ENCODE results near the gene HAAO.
A peak's percentile ranks its signal among the peaks of the same experiment; 100 is the strongest.

Gene HAAO

DNA sequence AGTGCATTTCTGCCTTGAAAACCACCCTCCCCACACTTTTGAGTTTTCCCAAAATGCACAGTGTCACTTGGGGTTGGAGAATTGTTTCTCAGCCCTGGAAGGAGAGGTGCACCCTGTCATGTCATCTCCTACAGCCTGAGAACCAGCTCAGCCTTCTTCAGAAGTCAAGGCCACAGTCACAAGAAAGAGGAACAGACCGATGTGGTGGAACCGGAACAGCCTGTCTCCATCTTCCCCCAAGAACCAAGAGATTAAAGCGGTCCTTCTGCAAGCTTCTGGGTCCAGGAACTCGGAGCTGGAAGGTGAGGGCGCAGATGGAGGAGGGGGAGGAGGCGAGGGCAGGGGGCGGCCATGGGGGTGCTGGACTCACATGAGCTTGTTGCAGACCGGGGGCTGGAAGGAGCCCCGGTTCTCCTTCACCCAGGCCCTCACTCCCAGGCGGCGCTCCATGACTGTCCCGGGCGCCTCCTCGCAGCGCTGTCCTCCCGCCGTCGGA is 248 bp downstream of the HAAO start:
- no peak for DNase-seq

DNA sequence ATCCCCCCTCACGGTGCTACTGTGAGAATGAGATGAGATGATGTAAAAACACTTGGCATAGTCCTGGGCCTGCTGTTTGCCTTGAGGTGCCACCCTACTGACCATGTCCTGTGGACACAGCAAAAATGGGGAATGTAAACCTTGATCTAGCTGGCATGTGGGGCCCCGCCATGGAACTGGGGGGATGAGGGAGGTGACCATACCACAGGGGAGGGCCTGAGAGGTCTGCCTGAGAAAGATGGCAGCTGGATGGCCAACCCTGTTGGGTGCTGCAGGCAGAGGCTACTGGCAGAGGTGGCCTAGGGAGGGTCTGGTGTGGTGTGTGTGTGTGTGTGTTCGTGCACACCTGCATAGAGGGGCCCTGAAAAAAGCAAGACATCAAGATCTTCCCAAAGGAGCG is 777 bp downstream of the HAAO start:
- no peak for DNase-seq

DNA sequence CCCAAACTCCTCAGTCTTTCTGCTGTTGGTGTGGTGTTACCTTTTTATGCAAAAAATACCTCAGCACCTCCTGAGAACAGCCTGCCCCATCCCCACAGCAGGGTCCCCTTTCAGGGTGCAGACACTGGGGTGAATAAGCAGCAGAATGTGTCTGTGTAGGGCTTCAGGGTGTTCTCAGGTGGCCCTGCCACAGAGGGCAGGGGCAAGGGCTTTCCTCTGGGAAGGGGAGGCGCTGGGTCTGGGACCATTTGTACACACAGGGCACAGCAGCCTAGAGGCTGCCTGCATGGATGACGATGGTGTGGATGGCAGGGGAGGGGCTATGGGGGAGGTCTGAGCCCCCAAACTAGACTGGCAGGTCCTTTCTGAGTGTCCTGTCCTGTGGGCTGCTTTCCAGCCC is 2.6 kb downstream of the HAAO start:
- no peak for DNase-seq

DNA sequence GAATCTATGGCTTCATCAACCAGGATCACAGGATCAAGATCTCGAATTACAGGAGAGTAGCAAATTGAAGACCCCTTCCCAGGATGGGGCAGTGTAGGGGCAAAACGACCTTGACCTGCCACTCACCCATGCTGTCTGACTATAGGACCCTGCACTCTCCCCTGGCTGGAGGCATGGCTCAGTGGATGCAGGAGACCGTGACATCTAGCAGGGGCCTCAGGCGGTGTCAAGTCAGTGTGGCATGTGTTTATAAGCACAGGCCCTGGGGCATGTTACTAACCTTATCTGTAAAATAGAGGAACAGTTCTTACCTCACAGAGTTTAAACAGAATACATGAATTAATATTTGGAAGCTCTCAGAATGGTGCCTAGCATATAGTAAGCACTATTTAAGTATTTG is 3.5 kb downstream of the HAAO start:
- no peak for DNase-seq

DNA sequence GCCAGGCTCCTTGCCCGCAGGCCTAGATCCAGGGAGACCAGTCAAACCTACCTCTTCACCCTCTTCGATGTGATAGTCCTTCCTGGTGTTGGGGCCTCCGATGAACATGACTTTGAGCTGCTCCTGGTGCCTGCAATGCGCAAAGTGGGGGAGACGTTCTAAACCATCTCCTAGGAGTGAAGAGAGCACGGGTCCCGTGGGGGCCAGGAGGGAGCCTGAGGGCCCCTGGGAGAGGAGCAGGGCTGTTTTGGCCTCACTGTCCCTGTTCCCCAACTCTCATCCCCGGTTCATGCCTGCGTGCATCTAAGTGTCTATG is 3.9 kb downstream of the HAAO start:
- DNase-seq = no peak

DNA sequence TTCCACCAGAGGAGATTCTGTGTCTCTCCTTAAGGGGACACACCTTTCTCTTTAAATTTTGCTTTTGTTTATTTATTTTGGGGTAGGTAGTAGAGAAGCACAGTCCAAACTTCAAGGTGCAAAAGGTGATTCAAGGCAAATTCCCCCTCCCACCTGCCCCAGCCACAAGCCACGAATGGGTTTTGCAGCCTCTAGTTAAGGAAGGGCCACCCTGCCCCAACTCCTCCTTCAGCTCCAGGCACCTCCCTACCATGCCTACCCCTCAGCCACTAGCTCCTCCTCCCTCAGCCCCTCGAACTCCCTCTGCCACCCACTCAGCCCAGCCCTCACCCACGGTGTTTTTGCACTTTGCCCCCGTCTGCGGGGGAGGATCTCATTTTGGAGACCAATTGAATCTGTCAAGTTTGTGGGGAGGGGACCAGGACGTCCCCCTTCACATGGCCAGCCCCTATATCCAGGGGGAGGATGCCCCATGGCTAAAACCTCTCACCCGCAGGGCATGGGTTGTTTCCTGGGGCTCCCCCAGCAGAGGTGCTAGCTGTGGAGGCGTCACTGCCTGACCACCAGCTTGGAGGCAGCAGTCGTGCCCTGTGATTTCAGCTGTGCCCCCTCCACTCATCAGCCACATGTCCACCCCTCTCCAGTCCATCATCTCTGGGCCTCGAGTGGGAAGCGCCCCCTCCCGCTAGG is 4.5 kb downstream of the HAAO start:
- DNase-seq = no peak

DNA sequence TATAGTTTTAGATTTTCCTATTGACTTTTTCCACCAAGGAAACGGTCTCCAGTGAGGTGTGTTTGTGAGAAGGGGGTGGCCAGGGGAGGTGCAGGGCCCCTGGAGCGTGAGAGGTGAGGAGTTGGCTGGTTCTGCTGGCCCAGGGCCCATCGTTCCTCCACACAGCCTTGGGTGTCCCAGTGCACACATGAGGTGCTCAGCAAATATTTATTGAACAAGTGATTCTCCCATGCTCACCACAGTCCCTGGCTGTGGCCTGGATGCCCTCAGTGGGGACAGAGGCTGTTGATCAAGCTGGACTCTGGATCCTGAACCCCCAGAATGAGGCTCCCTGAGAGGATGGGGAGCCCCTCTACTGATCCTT is 5.0 kb downstream of the HAAO start:
- DNase-seq = no peak

DNA sequence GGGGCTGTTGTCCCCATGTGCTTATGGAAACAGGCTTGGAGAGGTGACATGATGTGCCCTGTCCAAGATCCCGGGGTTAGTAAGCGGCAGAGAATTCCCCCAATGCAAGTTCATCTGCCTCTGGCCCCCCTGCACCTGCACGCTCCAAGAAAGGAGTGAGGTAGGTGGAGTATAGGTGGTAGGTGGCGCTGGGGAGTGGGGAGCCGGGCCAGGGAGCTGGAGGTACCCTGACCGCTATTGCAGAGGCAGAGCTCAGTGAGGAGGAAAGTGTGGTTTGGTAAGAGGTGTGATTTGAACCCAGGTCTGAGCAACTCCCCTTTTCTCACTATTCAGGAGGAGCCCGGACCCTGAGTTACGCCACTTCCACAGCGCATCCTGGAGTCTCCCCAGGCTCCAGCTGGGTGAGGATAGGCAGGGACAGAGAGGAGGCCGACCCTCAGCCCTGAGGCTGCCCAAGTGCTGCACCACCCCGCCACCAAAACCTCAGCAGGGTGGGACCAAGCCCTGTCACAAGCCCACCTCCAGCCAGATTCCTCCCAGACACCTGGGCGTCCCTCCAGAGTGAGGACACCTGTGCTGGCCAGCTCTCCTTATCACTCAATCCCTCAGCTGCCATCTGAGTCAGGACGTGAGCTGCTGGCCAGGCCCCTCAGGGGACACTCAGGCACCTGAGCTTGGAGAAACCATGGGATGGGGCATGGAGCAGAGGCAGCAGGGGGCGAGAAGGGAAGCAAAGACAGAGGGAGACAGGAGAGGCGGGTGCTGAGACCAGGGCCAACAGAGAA is 5.6 kb downstream of the HAAO start:
- no peak for DNase-seq

DNA sequence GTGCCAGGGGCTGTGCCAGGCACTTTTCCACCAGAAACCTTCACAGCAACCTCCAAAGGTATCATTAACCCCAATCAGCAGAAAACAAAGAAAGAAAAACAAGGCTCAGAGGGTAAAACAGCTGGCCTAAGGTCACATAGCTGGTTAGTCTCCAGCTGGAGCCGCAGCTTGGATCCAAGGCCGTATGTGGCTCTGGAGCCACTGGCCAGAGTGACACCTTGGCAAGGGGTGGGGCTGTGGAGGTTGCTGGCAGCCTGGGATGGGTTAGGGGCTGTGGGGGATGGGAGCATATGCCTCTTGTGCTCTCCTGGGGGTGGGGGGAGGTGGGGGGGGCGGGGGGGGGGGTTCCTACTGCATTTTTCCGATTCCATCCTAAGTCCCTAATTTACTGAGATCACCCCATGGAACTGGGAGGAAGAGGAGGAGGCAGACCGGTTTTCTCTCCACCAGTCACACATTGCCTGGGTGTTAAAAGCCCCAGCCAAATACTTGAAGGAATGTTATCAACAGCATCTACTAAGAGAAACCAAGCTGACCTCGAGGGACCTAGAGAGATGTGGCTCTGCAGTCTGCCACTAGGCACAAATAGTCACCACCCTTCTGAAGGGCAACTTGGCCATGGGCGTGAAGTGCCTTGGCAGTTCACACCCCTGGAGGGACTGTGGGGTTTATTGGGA is 8.0 kb downstream of the HAAO start:
- DNase-seq = no peak

DNA sequence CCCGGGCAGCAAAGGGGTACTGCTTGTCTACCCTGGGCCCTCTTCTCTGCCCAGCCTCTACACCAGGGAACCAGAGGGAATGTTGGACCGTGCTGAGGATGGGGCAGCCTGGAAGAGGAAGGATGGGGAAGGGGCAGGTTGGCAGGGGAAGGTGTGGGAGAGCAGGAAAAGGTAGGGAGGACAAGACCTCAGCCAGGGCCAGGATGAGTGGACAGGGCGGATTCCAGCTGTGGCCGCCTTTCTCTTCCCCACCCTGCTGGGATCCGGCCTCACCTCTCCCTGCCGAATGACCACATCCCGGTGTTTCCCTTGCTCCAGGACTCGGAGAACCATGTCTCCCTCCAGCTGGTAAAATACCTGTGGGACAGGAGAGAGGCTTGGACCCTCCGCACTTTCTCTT is 8.9 kb downstream of the HAAO start:
- no peak for DNase-seq

DNA sequence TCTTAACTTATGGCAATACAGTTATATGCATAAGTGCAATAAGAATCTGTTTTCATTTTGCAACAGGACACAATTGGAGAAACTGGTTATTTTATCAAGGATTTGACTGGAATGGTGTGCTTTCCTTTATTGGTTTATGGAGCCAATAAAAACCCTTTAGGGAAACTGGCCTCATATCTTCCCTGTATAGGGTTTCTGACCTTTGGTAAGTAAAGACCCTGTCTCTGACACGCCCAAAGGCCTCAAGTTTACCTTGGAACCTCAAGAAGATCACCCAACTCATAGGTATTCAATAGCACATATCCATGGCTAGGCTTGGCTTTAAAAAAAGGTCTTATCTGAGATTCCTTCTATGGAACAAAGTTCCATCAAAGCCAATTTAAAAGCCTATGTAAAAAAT is 11.2 kb downstream of the HAAO start:
- DNase-seq = no peak

DNA sequence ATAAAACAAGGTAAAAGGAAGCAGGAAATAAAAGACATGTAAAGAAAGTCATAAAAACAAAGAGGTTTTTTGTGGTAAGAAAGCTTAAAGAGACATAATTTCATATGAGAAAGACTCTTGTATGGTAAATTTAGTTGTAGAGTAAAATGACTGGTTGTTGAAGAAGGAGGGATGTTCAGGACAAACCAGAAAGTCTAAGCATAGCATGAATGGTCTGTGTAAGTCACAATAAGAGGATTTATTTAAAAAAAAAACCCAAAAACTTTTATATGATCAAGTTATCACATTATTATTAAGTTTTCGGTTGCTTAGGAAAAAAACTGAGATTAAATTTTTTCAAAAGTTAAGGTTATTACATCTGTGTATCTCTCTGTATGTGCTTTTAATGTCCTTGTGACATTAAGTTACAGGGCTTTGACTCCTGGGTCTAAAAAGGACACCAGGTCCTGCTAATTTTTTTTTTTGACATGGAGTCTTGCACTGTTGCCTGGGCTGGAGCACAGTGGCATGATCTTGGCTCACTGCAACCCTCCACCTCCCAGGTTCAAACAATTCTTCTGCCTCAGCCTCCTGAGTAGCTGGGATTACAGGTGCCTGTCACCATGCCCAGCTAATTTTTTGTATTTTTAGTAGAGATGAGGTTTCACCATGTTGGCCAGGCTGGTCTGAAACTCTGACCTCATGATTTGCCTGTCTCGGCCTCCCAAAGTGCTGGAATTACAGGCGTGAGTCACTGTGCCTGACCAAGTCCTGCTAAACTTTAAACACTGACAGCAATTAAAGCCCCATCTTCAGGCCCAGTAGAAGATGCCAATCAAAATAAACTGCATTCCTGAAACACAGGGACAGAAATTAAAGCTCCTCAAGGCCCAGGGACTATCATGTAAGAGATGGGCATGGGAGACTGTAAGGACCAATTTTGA is 14.2 kb downstream of the HAAO start:
- no peak for DNase-seq

DNA sequence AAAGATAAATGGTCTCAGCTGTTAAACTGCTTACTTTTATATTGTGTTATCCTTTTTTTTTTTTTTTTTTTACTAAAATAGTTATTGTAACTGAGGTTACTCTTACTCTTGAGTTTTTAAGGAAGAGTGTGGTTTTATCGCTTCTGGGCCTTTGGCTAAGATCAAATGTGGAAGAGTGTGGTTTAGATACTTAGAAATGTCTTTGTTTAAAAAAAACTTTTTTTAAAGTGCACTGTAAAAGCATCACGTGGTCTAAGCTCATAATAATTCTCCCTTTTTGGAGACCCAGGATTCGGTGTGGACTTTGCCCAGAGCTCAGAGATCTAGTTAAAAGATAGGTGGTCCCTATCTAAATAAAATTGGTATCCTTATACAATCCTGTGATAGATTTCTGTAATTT is 16.6 kb downstream of the HAAO start:
- DNase-seq = no peak

DNA sequence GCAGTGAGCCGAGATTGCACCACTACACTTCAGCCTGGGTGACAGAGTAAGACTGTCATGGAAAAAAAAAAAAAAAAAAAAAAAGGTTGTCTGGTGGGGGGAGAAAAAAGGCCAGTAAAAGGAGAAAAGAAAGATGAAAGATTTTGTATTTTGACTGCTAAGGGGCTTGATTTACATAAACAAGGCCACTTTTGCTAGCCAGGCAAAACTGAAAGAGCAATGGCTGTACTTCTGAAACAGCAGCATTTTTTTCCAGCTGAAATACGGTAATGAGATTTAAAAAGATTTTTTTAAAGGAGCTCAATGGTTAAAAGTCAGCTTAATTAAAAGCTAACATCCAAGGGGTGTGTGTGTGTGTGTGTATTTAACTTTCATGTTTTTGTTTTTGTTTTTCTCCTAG is 17.2 kb downstream of the HAAO start:
- no peak for DNase-seq

DNA sequence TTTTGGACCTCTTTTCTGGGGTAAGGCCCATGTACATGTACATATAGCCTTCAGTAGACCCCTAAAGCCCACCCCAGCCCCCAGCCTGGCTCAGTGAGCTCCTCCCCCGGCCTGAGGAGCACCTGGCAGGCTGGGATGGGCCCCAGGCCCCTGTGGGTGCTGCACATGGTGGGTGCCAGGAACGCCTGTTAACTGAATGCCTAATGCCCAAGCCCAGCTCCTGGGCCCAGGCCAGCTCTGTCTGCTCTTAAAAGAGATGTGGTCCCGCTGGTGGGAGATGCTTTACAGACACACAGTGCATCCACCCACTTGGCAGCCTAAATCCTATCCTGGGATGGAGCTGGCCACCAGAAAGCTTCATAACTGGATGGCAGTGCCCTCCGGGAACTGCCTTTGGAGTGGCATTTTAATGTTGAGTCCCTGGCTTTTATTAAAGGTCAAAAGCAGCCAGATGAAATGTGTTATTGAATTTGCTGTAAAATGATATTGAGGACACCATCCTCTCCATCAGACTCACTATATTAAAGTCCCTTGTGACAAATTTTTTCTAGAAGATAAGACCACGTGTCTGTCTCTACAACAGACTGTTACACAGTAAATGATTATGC is 20.7 kb downstream of the HAAO start:
- DNase-seq = no peak

DNA sequence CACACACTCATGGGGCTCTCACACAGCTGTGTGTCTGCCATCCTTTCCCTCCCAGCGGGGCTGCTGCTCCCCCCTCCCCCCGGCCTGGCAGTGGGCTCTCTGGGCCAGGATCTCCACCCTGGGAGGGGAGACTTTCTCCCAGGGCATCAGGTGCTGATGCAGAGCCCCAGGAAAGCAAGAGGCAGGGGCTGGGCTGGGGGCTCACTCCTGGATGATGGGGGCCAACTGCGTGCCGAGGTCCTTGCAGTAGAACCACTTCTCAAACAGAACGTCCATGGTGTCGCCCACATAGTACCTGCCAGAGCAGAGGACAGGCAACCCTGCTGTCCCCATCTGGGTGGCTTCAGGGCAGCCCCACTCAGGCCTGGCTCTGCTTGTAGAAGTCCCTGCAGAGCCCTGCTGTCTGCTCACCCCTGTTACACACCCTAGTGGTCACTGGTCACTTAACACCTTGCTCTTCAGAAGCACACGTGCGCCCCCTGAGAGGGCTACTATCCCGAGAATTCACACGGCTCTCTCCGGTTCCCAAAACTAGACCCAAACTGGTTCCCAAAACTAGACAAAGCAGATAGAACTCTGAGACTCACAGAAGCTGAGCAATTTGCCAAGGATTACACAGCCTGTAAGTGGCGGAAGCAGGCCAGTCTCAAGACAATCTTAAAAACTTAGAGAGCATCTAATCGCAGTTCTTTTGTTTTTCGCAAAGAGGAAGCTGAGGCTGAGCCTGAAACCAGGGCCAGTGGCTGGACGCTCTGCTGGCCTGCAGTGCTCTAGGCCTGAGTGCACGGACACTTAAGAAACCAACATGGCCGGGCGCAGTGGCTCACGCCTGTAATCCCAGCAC is 21.9 kb downstream of the HAAO start:
- DNase-seq = peak; percentile 1

DNA sequence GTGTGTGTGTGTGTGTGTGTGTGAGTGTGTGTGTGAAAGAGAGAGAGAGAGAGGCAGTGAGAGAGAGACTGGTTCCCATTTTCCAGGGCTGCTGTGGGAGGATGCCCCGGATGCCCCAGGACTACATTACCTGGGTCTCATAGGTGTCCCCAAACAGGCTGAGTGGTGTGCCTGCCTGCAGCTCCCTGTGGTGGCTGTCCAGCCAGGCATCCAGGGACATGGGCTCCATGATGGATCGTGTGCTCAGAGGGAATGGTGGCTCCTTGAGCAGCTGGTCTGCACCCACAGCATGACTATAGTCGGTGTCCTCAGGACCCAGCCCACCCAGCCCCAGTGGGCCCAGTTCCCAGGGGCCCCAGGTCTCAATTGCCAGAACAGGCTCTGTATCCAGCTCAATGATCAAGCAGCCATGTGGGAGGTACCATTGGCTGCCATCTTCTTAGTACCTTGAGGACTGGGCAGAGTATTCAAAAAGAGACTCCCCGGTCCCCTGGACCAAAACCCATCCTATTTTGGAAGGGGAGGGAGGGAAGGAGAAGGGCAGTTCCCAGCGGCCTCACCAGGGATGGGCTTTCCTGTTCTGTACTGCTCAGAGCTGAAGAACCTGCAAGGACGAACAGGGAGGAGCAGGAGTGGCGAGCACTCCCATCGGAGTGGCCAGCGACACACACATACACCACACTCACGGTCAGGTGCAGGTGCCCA is 22.6 kb downstream of the HAAO start:
- no peak for DNase-seq

DNA sequence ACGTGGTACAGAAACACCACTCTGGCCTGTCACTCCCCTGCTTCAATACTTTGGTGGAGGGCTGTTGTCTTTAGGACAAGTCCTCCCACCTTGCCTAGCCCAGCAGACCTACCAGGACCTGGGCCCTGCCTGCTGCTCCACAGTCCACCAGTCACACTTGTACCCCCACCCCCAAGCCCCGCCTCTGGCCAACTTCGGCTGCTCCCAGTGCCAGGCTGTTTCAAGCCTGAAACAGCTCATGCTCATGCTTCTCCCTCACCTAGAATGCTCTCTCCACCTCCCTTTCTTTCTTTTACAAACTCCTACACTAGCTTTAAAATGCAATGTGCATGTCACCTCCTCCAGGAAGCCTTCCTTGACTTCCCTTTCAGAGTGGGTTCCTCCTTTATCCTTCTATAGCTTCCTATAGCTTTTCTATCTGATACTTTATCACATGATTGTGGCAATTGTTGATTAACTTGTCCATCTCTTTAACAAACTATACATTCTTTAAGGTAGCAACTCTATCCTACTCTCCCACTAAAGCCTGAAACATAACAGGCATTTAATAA is 23.6 kb downstream of the HAAO start:
- DNase-seq = no peak

DNA sequence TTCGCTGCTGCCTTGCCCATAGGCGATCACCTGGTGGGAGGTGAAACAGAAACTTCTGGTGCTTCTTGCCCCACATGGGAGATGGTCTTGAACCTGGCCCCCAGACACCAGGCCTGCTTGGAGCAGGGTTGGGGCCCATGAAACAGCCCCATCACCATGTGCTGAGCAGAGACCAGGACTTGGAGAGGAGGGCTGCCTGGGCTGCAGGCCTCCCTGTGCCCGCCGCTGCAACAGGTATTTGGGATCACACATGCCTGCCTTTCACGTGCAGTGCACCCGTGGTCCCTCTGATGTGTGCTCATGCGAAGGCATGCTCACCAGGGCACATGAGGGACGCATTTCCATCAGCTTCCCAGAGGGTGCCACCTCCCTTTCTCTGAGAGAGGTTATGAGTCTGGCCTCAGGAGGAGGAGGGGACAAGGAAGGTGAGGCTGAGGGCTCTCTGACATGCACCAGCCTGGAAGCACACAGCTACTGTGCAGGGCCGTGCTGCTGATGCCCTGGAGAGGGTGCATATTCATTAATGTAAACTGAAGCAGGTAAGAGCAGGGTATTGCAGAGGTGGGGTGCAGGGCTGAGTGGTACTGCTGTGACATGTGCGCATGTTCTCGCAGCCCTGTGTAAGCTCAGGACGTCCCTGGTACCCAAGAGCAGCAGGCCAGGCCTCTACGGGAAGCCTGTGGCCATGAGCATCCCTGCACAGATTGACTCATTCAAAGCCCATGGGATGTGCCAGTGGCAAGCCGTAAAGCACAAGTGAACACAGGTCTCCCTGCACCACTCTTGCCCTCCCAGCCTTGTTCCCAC is 24.3 kb downstream of the HAAO start:
- no peak for DNase-seq

All from NCI-H748 treated with DMSO at 0.1 percent for 48 hours (cell line).